Measurements from ENCODE around the gene FDXACB1. TPM values are rescaled to one million over a fixed set of nuclear protein-coding genes. Genes with fewer than 3 reads are reported as not detected.

The FDXACB1 gene
- total RNA-seq, 6 experiments from 2014 or later = 1.4 to 2.4 (median 2.0) TPM

DNA sequence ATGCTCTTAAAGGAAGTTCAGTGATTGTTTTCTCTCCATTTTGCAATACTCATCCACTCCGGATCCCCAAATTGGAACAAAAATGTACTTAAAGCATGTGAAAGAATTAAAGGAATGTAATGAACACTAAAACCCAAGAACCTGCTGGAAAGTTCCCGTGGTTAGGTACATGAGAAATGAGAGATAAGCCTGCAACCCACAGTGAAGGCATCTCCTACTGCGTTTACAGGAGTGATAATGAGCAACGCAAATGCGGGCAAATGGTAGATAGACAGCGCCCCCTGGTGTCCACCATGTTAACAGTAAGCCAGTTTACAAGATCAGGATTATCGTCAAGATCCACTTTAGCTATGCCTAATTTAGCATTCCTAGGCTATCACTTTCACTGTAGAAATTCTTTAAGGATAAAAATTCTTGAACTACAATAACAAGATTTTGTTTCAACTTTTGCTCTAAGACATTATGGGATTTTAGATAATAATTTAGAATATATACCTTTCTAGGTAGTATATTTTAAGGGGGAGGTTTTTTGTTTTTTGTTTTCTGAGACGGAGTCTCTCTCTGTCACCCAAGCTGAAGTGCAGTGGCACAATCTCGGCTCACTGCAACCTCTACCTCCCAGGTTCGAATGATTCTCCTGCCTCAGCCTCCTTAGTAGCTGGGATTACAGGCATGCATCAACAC, 37.5 kb downstream of the FDXACB1 start:
- TF ChIP-seq, protein P1, sequence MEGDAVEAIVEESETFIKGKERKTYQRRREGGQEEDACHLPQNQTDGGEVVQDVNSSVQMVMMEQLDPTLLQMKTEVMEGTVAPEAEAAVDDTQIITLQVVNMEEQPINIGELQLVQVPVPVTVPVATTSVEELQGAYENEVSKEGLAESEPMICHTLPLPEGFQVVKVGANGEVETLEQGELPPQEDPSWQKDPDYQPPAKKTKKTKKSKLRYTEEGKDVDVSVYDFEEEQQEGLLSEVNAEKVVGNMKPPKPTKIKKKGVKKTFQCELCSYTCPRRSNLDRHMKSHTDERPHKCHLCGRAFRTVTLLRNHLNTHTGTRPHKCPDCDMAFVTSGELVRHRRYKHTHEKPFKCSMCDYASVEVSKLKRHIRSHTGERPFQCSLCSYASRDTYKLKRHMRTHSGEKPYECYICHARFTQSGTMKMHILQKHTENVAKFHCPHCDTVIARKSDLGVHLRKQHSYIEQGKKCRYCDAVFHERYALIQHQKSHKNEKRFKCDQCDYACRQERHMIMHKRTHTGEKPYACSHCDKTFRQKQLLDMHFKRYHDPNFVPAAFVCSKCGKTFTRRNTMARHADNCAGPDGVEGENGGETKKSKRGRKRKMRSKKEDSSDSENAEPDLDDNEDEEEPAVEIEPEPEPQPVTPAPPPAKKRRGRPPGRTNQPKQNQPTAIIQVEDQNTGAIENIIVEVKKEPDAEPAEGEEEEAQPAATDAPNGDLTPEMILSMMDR (IDR thresholded peaks at IDR 0.05) = peak; percentile 99
- H3K9me3 Mint-ChIP-seq = no peaks in the 10 kb centered on the region
- DNase-seq = peak; percentile 84
- H3K4me3 Mint-ChIP-seq = peak overlapping the region; percentile 61
- no peaks in the 10 kb centered on the region for H3K27me3 Mint-ChIP-seq (ENCODE audit: insufficient read depth)
- peaks cover 42% of the 10 kb centered on the region for H3K4me1 Mint-ChIP-seq (ENCODE audit: low read depth)
- peaks cover 6% of the 10 kb centered on the region for H3K36me3 Mint-ChIP-seq (ENCODE audit: low read depth)
- peak overlapping the region; percentile 79 for H3K27ac Mint-ChIP-seq

DNA sequence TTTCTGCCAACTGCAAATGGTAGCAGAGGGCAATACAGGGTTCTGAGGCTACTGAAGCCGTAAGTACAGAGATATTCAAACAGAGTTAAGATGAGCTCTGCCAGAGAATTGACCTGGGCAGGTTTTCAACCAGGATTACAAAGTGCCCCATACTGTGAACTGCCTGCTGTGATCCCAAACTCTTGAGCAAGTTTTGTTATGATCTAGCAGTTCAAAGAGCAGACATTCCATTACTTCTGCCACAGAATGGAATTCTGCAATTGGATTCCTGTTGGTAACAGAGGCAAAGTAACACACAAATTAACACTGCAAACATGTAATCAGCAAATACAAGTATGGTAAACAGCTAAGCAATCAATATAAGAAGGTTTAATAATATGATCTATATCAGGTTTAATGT, 38.8 kb downstream of the FDXACB1 start:
- no peak overlapping the region for H3K4me3 Mint-ChIP-seq

DNA sequence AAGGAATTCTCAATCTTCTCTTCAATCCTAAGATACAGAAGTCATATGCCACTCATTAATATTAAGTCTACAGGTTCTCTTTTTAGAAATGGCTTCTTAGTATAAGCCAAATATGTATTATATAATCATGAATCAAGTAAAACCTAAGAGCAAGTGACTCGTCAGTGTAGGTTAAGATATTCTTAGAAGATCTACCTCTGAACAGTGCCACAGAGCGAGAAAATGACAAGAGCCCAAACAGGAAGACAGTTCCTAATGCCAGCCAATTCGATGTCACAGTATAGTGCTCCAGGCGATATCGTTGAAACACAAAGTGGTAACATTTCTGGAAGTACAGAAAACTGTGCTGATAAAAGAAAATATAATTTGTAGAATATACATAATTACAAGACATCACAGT, 40.9 kb downstream of the FDXACB1 start:
- Mint-ChIP-seq H3K4me3 (no peak overlapping the region), H3K27ac (no peak overlapping the region), H3K36me3 (ENCODE audit: low read depth) (peaks cover 9% of the 10 kb centered on the region; the same call in 1 of the 2 replicates), H3K4me1 (ENCODE audit: low read depth) (peaks cover 38% of the 10 kb centered on the region), H3K9me3 (no peaks in the 10 kb centered on the region), H3K27me3 (ENCODE audit: insufficient read depth) (no peaks in the 10 kb centered on the region)
- TF ChIP-seq, protein P1 (IDR thresholded peaks at IDR 0.05) = no peak
- no peak for DNase-seq

More for the DNA sequence above, 38.8 kb downstream of the FDXACB1 start:
- peaks cover 14% of the 10 kb centered on the region for H3K36me3 Mint-ChIP-seq (ENCODE audit: low read depth)
- peak overlapping the region; percentile 79 for H3K27ac Mint-ChIP-seq
- H3K4me1 Mint-ChIP-seq (ENCODE audit: low read depth) = peaks cover 33% of the 10 kb centered on the region
- TF ChIP-seq, protein P1 (IDR thresholded peaks at IDR 0.05) = no peak
- no peaks in the 10 kb centered on the region for H3K27me3 Mint-ChIP-seq (ENCODE audit: insufficient read depth)
- DNase-seq = no peak
- H3K9me3 Mint-ChIP-seq = no peaks in the 10 kb centered on the region

DNA sequence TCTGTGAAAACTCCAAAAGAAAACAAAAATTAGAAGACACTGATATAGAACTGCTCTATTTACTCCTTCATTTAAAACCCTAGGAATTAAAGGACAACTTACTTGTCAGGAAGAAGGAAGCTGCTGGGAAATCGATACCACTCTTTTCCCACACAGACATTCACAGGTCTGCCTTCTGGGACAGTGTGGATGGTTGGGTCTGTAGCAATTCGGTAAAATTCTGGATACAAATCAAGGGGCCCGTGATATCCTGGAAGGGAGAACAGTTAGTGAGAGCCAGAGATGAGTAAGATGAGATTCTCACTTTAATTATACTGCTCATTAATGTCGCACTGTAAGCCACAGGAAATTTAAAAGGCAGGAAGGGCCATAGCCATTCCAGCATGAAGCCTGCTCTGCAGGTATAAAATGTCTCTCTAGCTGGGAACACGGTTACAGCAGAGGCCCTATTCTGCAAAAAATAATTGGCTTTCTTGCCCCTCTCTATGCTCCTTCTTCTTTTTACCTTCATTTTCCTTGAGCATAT, 41.5 kb downstream of the FDXACB1 start:
- H3K9me3 Mint-ChIP-seq = no peaks in the 10 kb centered on the region
- TF ChIP-seq, protein P1 (IDR thresholded peaks at IDR 0.05) = no peak
- H3K4me1 Mint-ChIP-seq (ENCODE audit: low read depth) = peaks cover 38% of the 10 kb centered on the region
- DNase-seq = no peak
- H3K27me3 Mint-ChIP-seq (ENCODE audit: insufficient read depth) = no peaks in the 10 kb centered on the region
- peaks cover 9% of the 10 kb centered on the region; the same call in 1 of the 2 replicates for H3K36me3 Mint-ChIP-seq (ENCODE audit: low read depth)
- H3K27ac Mint-ChIP-seq = no peak overlapping the region
- H3K4me3 Mint-ChIP-seq = no peak overlapping the region

DNA sequence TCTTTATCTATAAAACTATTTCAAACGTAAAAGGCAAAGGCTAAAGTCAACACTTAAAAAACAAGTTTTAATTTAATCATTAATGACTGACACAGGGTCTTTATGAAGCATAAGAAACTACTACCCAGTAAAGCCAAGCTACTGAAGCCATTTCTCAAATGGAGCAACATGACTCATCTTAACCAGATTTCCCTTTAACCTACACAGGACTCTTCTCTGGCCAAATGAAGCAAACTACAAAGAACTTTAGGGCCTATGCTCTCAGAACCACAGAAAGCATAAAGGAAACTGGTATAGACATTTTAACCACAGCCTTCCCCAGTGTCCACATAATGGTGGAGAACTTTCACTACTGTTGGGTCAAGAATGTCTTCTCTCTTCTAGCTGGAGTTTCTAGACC, 42.2 kb downstream of the FDXACB1 start:
- Mint-ChIP-seq H3K36me3 (ENCODE audit: low read depth) (peaks cover 9% of the 10 kb centered on the region; the same call in 1 of the 2 replicates), H3K9me3 (no peaks in the 10 kb centered on the region), H3K4me1 (ENCODE audit: low read depth) (peaks cover 38% of the 10 kb centered on the region), H3K27ac (peak overlapping the region; percentile 20; the same call in 1 of the 2 replicates), H3K27me3 (ENCODE audit: insufficient read depth) (no peaks in the 10 kb centered on the region), H3K4me3 (no peak overlapping the region)
- TF ChIP-seq, protein P1 (IDR thresholded peaks at IDR 0.05) = no peak
- peak; percentile 8 for DNase-seq
